ENCODE results near the gene RMND5A. TPM values are rescaled to one million over a fixed set of nuclear protein-coding genes. Genes with fewer than 3 reads are reported as not detected.

RMND5A gene
- total RNA-seq, 2 experiments from 2014 or later, result 56.5 to 57.3 TPM

DNA sequence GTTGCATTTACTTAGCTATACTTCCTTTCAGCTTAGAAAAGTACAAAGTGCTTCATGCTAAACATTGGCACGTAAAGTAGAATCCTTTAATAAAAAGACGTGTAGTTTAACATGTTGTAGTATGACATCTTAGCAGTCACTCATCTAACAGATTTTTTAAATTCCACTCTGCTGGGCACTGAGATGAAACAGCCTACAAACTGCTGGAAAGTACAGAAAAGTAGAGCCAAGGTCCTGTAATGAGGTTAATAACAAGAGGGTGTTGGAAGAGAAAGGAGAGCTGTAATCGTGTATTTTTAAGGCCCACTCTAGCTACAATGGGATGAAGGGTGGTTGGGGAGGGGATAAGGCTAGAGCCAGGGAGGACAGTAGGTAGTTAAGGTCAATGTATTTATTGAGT lies 59.9 kb downstream of the RMND5A start:
- intact Hi-C loops (cut with micrococcal nuclease), result no loop called here
- ChIA-PET CTCF (interaction anchor here (0.6 to 8.8 kb wide), 4 partner anchors 12 to 39 kb away, joined by 3 to 123 read pairs (median 6); no protein-coding TSS in a partner anchor), POLR2A (interaction anchor here (0.9 to 1.2 kb wide), 3 partner anchors 8 to 12 kb away, joined by 3 to 6 read pairs (median 4); partner anchors contain the start of gene CD8A)
- no peak overlapping the region for H3K4me3 Mint-ChIP-seq
- no peaks in the 10 kb centered on the region for H3K9me3 Mint-ChIP-seq
- no peaks in the 10 kb centered on the region for H3K27me3 Mint-ChIP-seq
- no peak overlapping the region for H3K27ac Mint-ChIP-seq
- TF ChIP-seq, protein P1, sequence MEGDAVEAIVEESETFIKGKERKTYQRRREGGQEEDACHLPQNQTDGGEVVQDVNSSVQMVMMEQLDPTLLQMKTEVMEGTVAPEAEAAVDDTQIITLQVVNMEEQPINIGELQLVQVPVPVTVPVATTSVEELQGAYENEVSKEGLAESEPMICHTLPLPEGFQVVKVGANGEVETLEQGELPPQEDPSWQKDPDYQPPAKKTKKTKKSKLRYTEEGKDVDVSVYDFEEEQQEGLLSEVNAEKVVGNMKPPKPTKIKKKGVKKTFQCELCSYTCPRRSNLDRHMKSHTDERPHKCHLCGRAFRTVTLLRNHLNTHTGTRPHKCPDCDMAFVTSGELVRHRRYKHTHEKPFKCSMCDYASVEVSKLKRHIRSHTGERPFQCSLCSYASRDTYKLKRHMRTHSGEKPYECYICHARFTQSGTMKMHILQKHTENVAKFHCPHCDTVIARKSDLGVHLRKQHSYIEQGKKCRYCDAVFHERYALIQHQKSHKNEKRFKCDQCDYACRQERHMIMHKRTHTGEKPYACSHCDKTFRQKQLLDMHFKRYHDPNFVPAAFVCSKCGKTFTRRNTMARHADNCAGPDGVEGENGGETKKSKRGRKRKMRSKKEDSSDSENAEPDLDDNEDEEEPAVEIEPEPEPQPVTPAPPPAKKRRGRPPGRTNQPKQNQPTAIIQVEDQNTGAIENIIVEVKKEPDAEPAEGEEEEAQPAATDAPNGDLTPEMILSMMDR (IDR thresholded peaks at IDR 0.05), result no peak
- H3K4me1 Mint-ChIP-seq (ENCODE audit: low read depth), result peaks cover 45% of the 10 kb centered on the region
- H3K36me3 Mint-ChIP-seq (ENCODE audit: low read depth), result peaks cover 20% of the 10 kb centered on the region
- no peak for ATAC-seq
- DNase-seq, result no peak

DNA sequence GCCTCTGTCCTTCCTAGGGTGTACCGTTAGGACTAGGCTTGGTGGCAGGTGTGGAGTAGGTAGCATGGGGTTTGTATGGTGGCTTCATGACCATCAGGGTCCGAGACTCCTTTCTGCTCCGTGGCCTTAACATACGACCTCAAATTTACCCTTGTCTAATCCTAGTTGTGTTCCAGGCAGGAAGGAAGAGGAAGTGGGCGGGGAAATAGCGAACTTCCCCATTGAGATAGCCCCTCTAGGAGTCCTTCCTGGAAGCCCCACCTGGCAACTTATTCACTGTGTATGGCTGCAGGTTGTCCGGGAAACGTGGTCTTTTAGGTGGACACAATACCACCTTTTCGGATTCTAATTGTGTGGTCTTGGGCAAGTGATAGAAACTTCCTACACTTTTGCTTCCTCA lies 61.3 kb downstream of the RMND5A start:
- H3K9me3 Mint-ChIP-seq, result no peaks in the 10 kb centered on the region
- intact Hi-C loops (cut with micrococcal nuclease), result no loop called here
- peak overlapping the region; percentile 40 for H3K27ac Mint-ChIP-seq
- H3K4me1 Mint-ChIP-seq (ENCODE audit: low read depth), result peaks cover 54% of the 10 kb centered on the region
- H3K27me3 Mint-ChIP-seq, result no peaks in the 10 kb centered on the region
- DNase-seq, result no peak
- ATAC-seq, result no peak
- H3K36me3 Mint-ChIP-seq (ENCODE audit: low read depth), result peaks cover 30% of the 10 kb centered on the region
- ChIA-PET CTCF (interaction anchor here (1.2 to 8.8 kb wide), 3 partner anchors 14 to 29 kb away, joined by 3 to 123 read pairs (median 7); no protein-coding TSS in a partner anchor), POLR2A (interaction anchor here (0.9 to 2.1 kb wide), 6 partner anchors 9 to 28 kb away, joined by 3 to 9 read pairs (median 6); partner anchors contain the start of gene CD8A)
- TF ChIP-seq, protein P1 (IDR thresholded peaks at IDR 0.05), result no peak
- H3K4me3 Mint-ChIP-seq, result no peak overlapping the region

DNA sequence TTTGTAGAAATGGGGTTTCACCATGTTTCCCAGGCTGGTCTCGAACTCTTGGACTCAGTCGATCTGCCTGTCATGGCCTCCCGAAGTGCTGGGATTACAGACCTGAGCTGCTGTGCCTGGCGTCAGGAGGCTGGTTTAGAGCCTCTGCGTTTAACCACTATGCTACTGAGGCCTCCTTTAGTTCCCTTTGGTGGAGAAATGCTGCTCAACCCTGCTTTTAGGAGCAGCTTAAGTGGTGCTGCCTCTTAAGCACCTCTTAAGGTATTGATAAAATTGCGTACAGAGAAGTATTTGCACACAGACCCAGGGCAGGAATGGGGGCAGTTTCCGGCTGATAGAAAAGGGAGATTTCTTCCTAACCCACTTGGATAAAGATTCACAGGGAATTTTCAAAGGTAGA lies 62.7 kb downstream of the RMND5A start:
- peak overlapping the region; percentile 96 for H3K27ac Mint-ChIP-seq
- CTCF ChIA-PET, result interaction anchor here (0.7 to 8.8 kb wide), 4 partner anchors 9 to 30 kb away, joined by 3 to 123 read pairs (median 6); no protein-coding TSS in a partner anchor
- no peaks in the 10 kb centered on the region for H3K27me3 Mint-ChIP-seq

DNA sequence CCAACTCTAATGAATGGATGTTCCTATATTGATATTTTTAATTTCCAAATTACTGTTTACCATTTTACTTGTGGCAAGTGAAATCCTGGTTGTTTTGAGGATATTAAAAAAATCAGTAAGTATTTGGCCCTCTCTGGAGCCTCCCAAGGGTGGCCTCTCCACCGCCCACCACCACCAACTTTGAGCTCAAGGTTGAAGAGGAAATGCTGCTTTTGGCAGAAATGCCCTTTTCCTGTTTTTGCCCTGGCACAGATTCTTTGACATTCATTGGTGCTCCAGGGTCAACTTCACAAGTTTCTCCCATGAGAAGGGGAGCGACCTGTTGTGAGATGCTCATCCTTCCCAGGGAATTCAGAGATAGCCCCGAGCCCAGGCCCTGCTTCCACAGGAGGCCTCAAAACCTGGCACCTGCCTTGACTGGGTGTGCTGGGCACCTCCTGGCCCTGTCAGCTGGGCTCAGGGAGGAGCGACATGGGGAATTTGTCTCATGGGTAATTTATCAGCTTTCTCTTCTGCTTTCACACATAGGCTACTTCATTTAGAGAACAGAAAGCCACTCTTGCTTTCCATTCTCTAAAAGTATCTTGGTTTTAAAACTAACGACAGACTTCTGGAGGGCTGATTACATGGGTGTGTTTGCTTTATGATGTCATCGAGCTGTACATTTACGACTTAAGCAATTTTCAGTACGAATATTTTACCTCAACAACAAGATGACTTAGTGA lies 63.7 kb downstream of the RMND5A start:
- peak; percentile 67 for DNase-seq
- intact Hi-C loops (cut with micrococcal nuclease), result no loop called here
- Mint-ChIP-seq H3K27ac (peak overlapping the region; percentile 96), H3K4me3 (peak overlapping the region; percentile 60), H3K9me3 (no peaks in the 10 kb centered on the region), H3K4me1 (ENCODE audit: low read depth) (peaks cover 61% of the 10 kb centered on the region), H3K27me3 (no peaks in the 10 kb centered on the region), H3K36me3 (ENCODE audit: low read depth) (peaks cover 54% of the 10 kb centered on the region)
- CTCF ChIA-PET, result interaction anchor here (2.3 to 8.8 kb wide), 2 partner anchors 16 to 24 kb away, joined by 10 to 123 read pairs; no protein-coding TSS in a partner anchor
- peak; percentile 4 for ATAC-seq
- TF ChIP-seq, protein P1 (IDR thresholded peaks at IDR 0.05), result no peak
- POLR2A ChIA-PET, result interaction anchor here (0.5 to 1.7 kb wide), 9 partner anchors 9 to 249 kb away, joined by 3 to 18 read pairs (median 4); no protein-coding TSS in a partner anchor

More for the DNA sequence above, 62.7 kb downstream of the RMND5A start:
- TF ChIP-seq, protein P1 (IDR thresholded peaks at IDR 0.05), result no peak
- POLR2A ChIA-PET, result interaction anchor here (1.4 to 2.1 kb wide), 6 partner anchors 8 to 28 kb away, joined by 3 to 9 read pairs (median 7); partner anchors contain the start of gene CD8A
- peaks cover 43% of the 10 kb centered on the region for H3K36me3 Mint-ChIP-seq (ENCODE audit: low read depth)
- ATAC-seq (no peak), DNase-seq (no peak)
- no peak overlapping the region for H3K4me3 Mint-ChIP-seq
- intact Hi-C loops (cut with micrococcal nuclease), result no loop called here
- H3K4me1 Mint-ChIP-seq (ENCODE audit: low read depth), result peaks cover 59% of the 10 kb centered on the region
- H3K9me3 Mint-ChIP-seq, result no peaks in the 10 kb centered on the region
